ENCODE measurements around the gene CER1. TPM values are rescaled to one million over a fixed set of nuclear protein-coding genes. Genes with fewer than 3 reads are reported as not detected.

The CER1 gene, protein sequence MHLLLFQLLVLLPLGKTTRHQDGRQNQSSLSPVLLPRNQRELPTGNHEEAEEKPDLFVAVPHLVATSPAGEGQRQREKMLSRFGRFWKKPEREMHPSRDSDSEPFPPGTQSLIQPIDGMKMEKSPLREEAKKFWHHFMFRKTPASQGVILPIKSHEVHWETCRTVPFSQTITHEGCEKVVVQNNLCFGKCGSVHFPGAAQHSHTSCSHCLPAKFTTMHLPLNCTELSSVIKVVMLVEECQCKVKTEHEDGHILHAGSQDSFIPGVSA
- total RNA-seq (0.74 TPM), polyA plus RNA-seq (not detected)

DNA sequence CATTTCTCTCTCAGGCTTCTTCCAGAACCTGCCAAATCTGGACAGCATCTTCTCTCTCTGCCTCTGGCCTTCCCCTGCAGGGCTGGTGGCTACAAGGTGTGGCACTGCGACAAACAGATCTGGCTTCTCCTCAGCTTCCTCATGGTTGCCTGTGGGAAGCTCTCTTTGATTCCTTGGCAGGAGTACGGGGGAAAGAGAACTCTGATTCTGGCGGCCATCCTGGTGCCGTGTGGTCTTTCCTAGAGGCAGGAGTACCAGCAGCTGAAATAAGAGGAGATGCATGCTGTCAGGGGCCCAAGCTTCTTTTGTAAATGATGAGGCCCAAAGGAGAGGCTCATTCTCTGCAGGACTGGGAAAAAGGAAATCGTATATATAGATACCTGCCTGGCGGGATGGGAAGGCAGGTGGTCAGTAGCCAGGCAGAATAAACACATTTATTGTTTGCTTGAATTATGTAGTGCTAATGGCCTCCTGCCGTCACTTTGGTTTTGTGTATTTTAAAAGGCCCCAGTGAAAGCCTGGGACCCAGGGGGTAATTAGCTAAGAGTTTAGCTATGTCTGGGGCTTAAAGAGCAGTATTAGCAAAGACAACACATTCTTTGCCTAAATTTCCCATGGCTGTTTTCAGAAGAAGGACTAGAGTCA is at the start of gene CER1:
Gene CER1 (minus strand): TSS at position 343 of the 645 bp plus-strand sequence. CDS start 61 bp downstream, at position 282.
- H3K4me1 ChIP-seq (ENCODE audit: insufficient read depth), result no peaks in the 10 kb centered on the region
- WGBS, result 55% methylated on average over 7 of the region's 7 CpGs
- no peaks in the 10 kb centered on the region for H3K36me3 ChIP-seq (ENCODE audit: insufficient read depth)
- no peak for DNase-seq (ENCODE audit: extremely low spot score)
- no peak within 1 kb of the TSS for H3K27ac ChIP-seq (ENCODE audit: low read depth)
- H3K4me3 ChIP-seq (ENCODE audit: low read depth, low read length), result no peak within 1 kb of the TSS

DNA sequence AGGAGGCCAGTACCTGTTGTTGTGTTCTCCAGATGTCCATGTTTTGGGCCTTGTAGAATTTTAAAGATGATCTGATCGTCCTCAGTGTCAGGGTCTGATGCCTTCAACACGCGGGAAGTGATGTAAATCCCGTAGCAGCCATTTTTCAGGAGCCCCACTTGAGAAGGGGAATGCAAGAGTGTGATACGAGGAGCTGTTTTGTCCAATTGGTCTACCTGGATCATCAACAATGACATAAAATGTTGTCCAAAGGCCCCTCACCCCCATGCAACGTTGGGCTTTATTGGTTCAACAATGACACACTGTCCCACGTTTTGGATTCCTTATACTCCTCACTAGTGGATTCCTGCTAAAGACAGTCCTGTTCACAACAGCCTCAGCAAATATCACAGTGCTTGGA is 48.1 kb upstream of the CER1 start:
- WGBS, result 74% methylated on average over 7 of the region's 7 CpGs
- no peak for DNase-seq (ENCODE audit: extremely low spot score)
- no peaks in the 10 kb centered on the region for H3K36me3 ChIP-seq (ENCODE audit: insufficient read depth)
- no peaks in the 10 kb centered on the region for H3K4me1 ChIP-seq (ENCODE audit: insufficient read depth)
- no peak overlapping the region for H3K27ac ChIP-seq (ENCODE audit: low read depth)
- H3K4me3 ChIP-seq (ENCODE audit: low read depth, low read length), result no peak overlapping the region

DNA sequence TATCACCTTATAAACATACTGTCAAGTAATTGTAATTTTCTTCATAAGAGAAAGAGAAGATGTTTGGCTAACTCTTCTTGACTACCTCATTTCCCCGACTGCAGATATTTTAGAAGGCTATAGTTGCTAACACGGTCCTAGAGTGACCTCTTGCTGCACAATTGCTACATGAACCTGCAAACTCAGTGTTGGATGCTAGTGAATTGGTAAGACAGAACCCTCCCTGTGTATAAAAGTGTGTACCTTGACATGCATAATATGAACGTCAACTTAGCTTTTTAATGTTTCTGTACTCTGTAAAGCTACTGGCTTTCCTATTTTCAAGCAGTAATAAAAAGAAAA is 46.7 kb upstream of the CER1 start:
- WGBS, result 45% methylated on average over 3 of the region's 3 CpGs
- H3K27ac ChIP-seq (ENCODE audit: low read depth), result no peak overlapping the region
- H3K4me3 ChIP-seq (ENCODE audit: low read depth, low read length), result no peak overlapping the region
- no peaks in the 10 kb centered on the region for H3K36me3 ChIP-seq (ENCODE audit: insufficient read depth)
- no peak for DNase-seq (ENCODE audit: extremely low spot score)
- no peaks in the 10 kb centered on the region for H3K4me1 ChIP-seq (ENCODE audit: insufficient read depth)

DNA sequence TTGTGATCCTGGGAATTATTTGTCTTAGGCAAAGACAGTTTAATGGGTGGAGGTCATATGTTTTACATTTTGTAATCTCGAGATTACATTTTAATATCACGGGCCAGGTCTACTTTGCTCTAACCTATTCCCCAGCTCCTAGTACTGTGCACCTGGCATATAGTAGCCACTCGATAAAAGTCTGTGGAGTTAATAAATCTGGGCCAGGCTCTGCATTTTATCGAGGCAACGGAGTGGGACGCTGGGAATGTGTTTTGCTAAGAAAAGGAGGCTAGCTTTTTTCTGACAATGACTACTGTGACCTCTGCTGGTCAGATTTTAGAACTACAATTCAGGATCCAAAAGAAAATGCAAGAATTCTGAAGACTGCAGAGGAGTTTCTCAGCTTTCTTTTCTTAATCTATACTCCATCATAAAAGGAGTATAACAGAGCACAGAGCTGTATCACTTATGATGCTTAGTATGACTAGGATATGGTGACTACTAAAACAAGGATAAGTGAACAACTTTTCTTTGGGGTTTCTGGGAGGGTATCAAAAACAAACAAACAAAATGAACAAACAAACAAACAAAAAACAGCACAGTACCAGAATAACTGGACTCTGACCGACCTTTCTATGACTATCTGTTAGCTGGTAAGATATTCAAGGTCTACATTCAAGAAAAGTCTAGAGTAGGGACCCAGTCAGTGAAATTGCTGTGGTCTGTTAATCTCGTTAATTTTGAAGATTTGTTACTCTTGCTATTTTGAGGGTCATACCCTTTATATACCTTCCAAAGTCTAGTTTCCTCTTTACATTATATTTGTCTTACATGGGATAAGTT is 46.1 kb upstream of the CER1 start:
- Histone ChIP-seq H3K36me3 (ENCODE audit: insufficient read depth) (no peaks in the 10 kb centered on the region), H3K27ac (ENCODE audit: low read depth) (no peak overlapping the region), H3K4me1 (ENCODE audit: insufficient read depth) (no peaks in the 10 kb centered on the region), H3K4me3 (ENCODE audit: low read depth, low read length) (no peak overlapping the region)
- 30% methylated on average over 8 of the region's 8 CpGs for WGBS
- no peak for DNase-seq (ENCODE audit: extremely low spot score)

DNA sequence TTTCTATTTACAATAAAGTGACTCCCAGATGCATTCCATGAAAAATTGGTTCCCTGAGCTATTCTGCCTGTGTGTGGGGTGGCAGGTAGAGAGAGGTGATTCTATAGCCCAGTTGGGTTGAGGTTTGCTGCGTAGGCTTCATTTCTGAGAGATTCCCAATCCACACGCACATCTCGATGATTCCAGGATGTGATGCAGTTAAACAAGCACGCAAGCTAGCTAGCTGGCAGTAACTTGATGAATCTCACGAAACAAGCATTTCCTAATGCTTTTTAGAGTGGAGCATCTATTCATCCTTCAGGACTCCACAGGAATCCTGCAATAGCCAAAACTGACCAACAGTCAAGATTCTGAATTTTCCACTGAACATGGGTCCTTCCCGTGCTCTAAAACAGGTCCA is 43.8 kb upstream of the CER1 start:
- WGBS, result 82% methylated on average over 6 of the region's 6 CpGs
- no peaks in the 10 kb centered on the region for H3K36me3 ChIP-seq (ENCODE audit: insufficient read depth)
- DNase-seq (ENCODE audit: extremely low spot score), result no peak
- H3K4me1 ChIP-seq (ENCODE audit: insufficient read depth), result no peaks in the 10 kb centered on the region
- no peak overlapping the region for H3K4me3 ChIP-seq (ENCODE audit: low read depth, low read length)
- no peak overlapping the region for H3K27ac ChIP-seq (ENCODE audit: low read depth)

DNA sequence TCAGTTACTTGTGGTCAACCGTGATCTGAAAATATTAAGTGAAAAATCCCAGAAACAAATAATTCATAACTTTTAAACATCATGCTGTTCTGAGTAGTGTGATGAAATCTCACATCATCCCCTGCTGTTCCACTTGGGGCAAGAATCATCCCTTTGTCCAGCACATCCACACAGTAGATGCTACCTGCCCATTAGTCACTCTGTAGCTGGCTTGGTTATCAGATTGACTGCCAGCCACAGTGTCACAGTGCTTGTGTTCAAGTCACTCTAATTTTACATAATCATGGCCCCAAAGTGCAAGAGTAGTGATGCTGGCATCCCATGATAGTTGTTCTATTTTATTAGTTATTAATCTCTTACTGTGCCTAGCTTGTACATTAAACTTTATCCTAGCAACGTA is 39.1 kb upstream of the CER1 start:
- Histone ChIP-seq H3K36me3 (ENCODE audit: insufficient read depth) (no peaks in the 10 kb centered on the region), H3K27ac (ENCODE audit: low read depth) (no peak overlapping the region), H3K4me1 (ENCODE audit: insufficient read depth) (no peaks in the 10 kb centered on the region), H3K4me3 (ENCODE audit: low read depth, low read length) (no peak overlapping the region)
- DNase-seq (ENCODE audit: extremely low spot score), result no peak
- WGBS, result 80% methylated on average over 2 of the region's 2 CpGs

DNA sequence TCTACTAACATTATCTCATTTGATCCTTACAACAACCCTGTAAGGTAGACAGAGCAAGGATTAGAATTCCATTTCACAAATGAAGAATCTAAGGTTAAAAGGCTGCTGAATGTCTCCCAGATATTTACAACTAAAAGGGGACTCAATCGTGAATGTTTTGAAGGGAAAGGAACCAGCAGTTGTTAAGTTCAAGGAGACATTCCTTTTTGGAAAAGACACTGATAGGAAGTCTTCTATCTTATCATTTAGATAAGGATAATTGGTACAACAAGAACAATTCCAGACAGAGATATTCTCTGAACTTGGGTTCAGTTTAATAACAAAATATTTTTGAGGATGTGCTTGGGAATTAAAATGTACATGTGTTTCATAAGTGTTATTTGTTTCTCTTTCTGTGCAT is 37.5 kb upstream of the CER1 start:
- H3K4me3 ChIP-seq (ENCODE audit: low read depth, low read length), result no peak overlapping the region
- no peaks in the 10 kb centered on the region for H3K36me3 ChIP-seq (ENCODE audit: insufficient read depth)
- no peak for DNase-seq (ENCODE audit: extremely low spot score)
- H3K4me1 ChIP-seq (ENCODE audit: insufficient read depth), result no peaks in the 10 kb centered on the region
- WGBS, result 0% methylated on average over 1 of the region's 1 CpG
- H3K27ac ChIP-seq (ENCODE audit: low read depth), result no peak overlapping the region

DNA sequence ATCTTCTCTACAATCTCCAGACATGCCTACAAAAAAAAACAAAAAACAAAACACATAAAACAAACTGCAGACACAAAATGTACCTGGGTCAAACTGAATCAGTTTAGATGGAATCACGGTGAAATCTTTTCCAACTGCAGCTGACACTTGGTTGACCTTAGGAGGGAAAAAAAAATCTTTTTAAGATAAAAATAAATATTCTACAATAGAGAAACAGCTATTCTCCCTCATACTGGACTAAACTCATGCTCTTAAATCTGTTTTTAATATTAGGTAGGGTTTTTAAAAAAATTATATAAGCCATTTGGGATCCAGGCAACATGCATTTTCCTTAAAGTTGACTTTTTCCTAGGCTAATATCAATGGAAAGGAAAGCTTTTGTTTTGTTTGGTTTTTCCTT is 33.8 kb upstream of the CER1 start:
- Histone ChIP-seq H3K36me3 (ENCODE audit: insufficient read depth) (no peaks in the 10 kb centered on the region), H3K4me3 (ENCODE audit: low read depth, low read length) (no peak overlapping the region), H3K27ac (ENCODE audit: low read depth) (no peak overlapping the region), H3K4me1 (ENCODE audit: insufficient read depth) (no peaks in the 10 kb centered on the region)
- WGBS, result 64% methylated on average over 1 of the region's 1 CpG
- DNase-seq (ENCODE audit: extremely low spot score), result no peak

DNA sequence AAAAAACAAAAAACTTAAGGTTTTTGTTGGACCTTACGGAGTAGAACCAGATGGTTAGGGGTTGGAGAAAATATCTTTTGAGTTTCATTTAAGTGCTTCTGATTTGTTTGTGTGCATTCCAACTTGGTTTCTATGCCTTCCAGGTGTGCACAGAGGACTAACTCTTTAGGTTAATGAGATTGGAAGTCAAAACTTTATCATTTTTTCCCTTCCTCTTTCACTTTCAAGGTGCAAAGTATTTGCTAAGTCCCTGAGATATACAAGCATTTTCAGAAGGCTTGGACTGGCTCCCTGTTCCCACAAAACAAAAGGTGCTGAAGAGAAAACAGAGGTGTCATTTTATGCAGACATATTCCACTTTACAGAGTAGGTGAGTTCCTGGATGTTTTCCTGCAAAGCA is 30.3 kb upstream of the CER1 start:
- Histone ChIP-seq H3K27ac (ENCODE audit: low read depth) (no peak overlapping the region), H3K36me3 (ENCODE audit: insufficient read depth) (no peaks in the 10 kb centered on the region), H3K4me3 (ENCODE audit: low read depth, low read length) (no peak overlapping the region), H3K4me1 (ENCODE audit: insufficient read depth) (no peaks in the 10 kb centered on the region)
- DNase-seq (ENCODE audit: extremely low spot score), result no peak
- WGBS, result 98% methylated on average over 1 of the region's 1 CpG

DNA sequence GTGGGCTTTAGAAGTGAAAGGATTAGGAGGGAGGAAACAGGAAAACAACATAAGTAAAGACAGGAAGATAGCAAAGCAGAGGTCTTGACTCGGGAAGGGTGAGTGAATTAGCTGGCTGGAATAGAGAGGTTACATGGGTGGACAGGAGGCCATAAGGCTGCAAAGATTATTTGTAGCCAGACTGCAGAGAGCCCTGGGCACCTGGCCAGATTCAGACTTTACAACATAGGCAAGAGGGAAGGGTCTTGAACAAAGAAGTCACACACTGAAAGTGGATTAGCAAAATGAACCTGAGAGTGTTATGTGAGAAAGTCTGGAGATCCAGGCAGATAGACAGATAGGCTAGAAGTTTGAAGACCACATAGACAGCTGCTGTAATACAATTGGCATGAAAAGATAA is 29.7 kb upstream of the CER1 start:
- Histone ChIP-seq H3K36me3 (ENCODE audit: insufficient read depth) (no peaks in the 10 kb centered on the region), H3K27ac (ENCODE audit: low read depth) (no peak overlapping the region), H3K4me3 (ENCODE audit: low read depth, low read length) (no peak overlapping the region), H3K4me1 (ENCODE audit: insufficient read depth) (no peaks in the 10 kb centered on the region)
- DNase-seq (ENCODE audit: extremely low spot score), result no peak
- 53% methylated on average over 1 of the region's 1 CpG for WGBS

DNA sequence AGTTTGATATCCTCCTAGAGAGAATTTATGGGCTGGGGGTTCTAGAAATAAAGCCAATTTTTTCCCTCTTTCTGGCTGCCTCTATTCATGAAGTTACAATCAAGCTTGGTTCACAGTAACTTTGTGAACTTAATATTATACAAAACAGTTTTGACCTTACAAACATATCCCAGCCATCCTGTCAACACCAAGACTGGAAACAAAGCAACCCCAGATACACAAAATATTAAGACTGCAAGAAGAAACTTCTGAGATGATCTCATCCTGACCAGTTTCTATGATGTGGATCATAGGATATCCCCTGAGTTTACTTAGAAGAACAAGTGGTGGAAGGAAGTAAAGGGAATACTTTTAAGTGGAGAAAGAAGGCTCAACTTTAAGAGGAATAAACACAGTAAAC is 28.3 kb upstream of the CER1 start:
- no peaks in the 10 kb centered on the region for H3K4me1 ChIP-seq (ENCODE audit: insufficient read depth)
- no peak overlapping the region for H3K27ac ChIP-seq (ENCODE audit: low read depth)
- H3K4me3 ChIP-seq (ENCODE audit: low read depth, low read length), result no peak overlapping the region
- no peak for DNase-seq (ENCODE audit: extremely low spot score)
- H3K36me3 ChIP-seq (ENCODE audit: insufficient read depth), result no peaks in the 10 kb centered on the region

DNA sequence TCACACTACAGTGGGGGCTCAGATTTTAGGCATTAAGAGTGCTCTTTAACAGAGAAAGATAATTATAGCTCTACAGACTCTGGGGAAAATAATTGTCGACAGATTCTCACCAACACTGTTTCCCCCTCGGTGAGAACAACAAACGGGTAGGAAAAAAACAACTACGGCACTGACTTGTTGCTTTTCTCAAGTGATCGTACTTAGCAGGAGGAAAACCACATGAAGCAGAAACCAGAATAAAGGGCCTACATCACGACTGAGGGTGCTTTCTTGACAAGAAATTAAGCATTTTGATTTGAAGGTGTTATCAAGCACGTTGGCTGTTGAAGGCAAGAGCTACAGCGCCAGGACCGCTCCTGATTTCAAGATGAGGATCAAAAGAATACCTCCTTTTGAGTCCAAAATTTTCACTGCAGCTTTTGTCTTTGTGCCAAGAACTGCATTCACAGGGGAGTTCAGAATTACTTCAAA is 27.2 kb upstream of the CER1 start:
- Histone ChIP-seq H3K4me1 (ENCODE audit: insufficient read depth) (no peaks in the 10 kb centered on the region), H3K27ac (ENCODE audit: low read depth) (no peak overlapping the region), H3K36me3 (ENCODE audit: insufficient read depth) (no peaks in the 10 kb centered on the region), H3K4me3 (ENCODE audit: low read depth, low read length) (no peak overlapping the region)
- 69% methylated on average over 9 of the region's 9 CpGs for WGBS
- no peak for DNase-seq (ENCODE audit: extremely low spot score)

DNA sequence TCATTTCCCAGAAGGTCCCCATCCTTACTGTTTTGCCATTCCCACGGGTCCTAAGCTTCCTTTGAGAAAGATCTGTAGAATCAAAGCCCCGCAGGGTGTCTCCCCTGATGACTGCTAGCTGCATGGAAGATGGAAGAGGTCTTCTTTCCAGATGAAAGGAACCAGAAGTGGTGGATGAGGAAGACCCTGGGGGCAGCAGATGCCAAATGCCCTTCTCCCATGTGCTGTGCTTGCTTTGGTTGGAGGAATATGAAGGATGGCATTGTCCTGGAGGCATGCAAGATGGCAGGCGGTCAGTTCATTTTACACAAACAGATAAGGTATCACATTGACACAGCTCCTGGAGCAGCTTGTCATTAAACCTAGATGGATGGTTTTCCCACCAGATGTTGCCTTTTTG is 25.8 kb upstream of the CER1 start:
- Histone ChIP-seq H3K4me3 (ENCODE audit: low read depth, low read length) (no peak overlapping the region), H3K4me1 (ENCODE audit: insufficient read depth) (no peaks in the 10 kb centered on the region), H3K27ac (ENCODE audit: low read depth) (no peak overlapping the region), H3K36me3 (ENCODE audit: insufficient read depth) (no peaks in the 10 kb centered on the region)
- WGBS, result 96% methylated on average over 3 of the region's 3 CpGs
- DNase-seq (ENCODE audit: extremely low spot score), result no peak

DNA sequence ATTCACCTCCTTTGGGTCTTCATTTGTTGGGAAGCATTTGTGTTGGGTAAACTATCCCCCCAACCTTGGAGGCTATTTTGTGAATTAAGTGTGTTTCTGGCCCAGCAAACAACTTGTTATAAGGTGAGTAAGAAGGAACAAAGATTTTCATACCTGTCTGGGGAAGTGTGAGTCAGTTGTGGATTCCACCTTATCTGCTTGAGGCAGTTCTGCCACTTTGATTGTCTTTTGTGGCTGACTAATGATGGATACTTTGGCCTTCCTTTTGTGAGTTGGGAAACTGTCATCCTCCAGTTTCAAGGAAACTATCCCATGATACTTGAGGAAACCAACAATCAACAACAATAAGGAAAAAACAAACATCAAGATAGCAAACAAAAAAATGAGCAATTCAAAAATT is 24.6 kb upstream of the CER1 start:
- Histone ChIP-seq H3K4me3 (ENCODE audit: low read depth, low read length) (no peak overlapping the region), H3K36me3 (ENCODE audit: insufficient read depth) (no peaks in the 10 kb centered on the region), H3K27ac (ENCODE audit: low read depth) (no peak overlapping the region), H3K4me1 (ENCODE audit: insufficient read depth) (no peaks in the 10 kb centered on the region)
- DNase-seq (ENCODE audit: extremely low spot score), result no peak
